ENCODE results near the gene TNIK. TPM values are rescaled to one million over a fixed set of nuclear protein-coding genes. Genes with fewer than 3 reads are reported as not detected.
"Not testable (repeated sequence)": the region's sequence is repeated elsewhere in the genome, so short reads cannot be mapped to it uniquely, and the experiment has no call there.

Gene TNIK
- total RNA-seq, 4 donors from 2014 or later, result 1.5 to 20.3 (median 7.7) TPM

DNA sequence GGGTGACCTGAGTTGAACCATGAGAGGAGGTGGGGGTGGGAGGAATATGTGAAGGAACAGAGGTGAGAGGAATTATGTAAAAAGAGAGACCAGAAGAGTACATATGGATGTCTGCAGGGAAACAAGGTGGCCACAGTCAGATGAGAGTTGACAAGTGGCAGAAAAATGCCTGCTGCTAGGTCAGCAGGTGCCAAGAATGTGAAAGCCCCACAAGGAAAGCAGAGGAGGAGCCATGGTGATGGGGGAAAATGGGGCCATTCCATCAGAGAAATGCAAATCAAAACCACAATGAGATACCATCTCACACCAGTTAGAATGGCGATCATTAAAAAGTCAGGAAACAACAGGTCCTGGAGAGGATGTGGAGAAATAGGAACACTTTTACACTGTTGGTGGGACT, 156.2 kb downstream of the TNIK start:
- not testable (repeated sequence) for H3K4me1 ChIP-seq

DNA sequence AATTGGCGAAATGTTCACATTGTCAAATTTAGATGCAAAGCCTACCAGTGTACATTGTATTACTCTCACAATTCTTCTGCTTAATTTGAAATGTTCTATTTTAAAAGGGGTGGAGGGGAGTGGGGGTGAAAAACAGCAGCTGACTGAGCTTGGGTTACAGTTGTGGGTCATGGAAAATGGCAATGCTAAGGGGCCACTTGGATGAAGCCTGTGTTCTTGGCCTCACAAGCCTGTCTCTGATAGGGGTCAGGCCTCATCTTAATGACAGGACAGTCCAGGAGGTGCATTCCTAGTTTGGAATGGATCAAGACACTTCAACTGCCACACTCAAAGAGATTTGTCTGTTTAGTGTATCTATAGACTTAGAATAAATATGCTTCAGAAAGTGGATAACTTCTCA, 158.2 kb downstream of the TNIK start:
- intact Hi-C loops (cut with DNase I; ENCODE audit: low total_unique reads), result no loop called here
- no peak overlapping the region for H3K27ac ChIP-seq
- TF ChIP-seq, protein P1, sequence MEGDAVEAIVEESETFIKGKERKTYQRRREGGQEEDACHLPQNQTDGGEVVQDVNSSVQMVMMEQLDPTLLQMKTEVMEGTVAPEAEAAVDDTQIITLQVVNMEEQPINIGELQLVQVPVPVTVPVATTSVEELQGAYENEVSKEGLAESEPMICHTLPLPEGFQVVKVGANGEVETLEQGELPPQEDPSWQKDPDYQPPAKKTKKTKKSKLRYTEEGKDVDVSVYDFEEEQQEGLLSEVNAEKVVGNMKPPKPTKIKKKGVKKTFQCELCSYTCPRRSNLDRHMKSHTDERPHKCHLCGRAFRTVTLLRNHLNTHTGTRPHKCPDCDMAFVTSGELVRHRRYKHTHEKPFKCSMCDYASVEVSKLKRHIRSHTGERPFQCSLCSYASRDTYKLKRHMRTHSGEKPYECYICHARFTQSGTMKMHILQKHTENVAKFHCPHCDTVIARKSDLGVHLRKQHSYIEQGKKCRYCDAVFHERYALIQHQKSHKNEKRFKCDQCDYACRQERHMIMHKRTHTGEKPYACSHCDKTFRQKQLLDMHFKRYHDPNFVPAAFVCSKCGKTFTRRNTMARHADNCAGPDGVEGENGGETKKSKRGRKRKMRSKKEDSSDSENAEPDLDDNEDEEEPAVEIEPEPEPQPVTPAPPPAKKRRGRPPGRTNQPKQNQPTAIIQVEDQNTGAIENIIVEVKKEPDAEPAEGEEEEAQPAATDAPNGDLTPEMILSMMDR (IDR thresholded peaks at IDR 0.05), result no peak
- TF ChIP-seq POLR2A (IDR thresholded peaks at IDR 0.05), result no peak
- no peaks in the 10 kb centered on the region for H3K36me3 ChIP-seq
- H3K4me3 ChIP-seq, result no peak overlapping the region
- no peaks in the 10 kb centered on the region for H3K27me3 ChIP-seq
- no peaks in the 10 kb centered on the region for H3K9me3 ChIP-seq
- no peaks in the 10 kb centered on the region for H3K4me1 ChIP-seq
- DNase-seq, result no peak

More for the DNA sequence above, 156.2 kb downstream of the TNIK start:
- intact Hi-C loops (cut with DNase I; ENCODE audit: low total_unique reads); DNase-seq; H3K4me3 ChIP-seq; H3K27ac ChIP-seq; H3K27me3 ChIP-seq; H3K36me3 ChIP-seq; H3K9me3 ChIP-seq: not testable (repeated sequence)

DNA sequence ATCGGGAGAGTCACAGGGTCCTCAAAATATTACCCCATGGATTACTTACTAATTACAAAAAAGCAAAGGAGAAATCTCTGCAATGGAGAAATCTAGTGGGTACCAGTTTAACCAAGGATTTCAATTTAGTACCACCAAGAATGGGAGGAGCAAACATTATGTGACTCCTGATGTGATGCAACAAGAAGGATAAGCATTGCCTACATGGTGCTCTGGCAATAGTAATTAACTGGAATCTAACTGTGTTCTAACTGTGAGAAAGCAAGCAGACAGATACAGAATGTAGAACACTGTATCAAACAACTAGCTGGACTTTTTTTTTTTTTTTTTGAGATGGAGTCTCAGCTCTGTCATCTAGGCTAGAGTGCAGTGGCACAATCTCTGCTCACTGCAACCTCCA, 159.2 kb downstream of the TNIK start:
- no peak for DNase-seq
- H3K9me3 ChIP-seq, result no peaks in the 10 kb centered on the region
- no peak overlapping the region for H3K4me3 ChIP-seq
- TF ChIP-seq, protein P1 (IDR thresholded peaks at IDR 0.05), result no peak
- TF ChIP-seq POLR2A (IDR thresholded peaks at IDR 0.05), result no peak
- intact Hi-C loops (cut with DNase I; ENCODE audit: low total_unique reads), result no loop called here
- H3K27me3 ChIP-seq, result no peaks in the 10 kb centered on the region
- H3K27ac ChIP-seq, result no peak overlapping the region
- H3K36me3 ChIP-seq, result no peaks in the 10 kb centered on the region
- H3K4me1 ChIP-seq, result peaks cover 0 to 1% of the 10 kb centered on the region in 2 donors

DNA sequence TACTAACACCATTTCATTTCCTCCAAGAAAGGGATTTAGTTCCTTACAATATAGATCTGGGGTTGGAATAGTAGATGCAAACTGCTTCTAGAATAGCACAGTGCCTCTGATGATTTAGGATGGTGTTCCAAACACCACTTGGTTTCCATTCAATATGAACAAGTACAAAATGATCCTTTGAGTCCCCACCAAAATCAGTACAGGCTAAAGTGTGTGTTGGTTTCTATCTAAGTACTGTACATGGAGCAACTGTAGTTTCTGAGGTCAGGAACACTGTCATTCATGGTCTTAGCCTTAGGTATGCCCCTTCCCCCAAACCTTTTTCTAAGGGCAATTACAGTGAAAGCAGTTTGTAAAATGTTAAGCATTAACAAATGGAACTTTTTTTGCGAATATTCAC, 162.3 kb downstream of the TNIK start:
- TF ChIP-seq, protein P1 (IDR thresholded peaks at IDR 0.05), result no peak
- TF ChIP-seq POLR2A (IDR thresholded peaks at IDR 0.05), result no peak
- DNase-seq, result no peak
- H3K36me3 ChIP-seq, result no peaks in the 10 kb centered on the region
- H3K9me3 ChIP-seq, result no peaks in the 10 kb centered on the region
- intact Hi-C loops (cut with DNase I; ENCODE audit: low total_unique reads), result no loop called here
- no peak overlapping the region for H3K27ac ChIP-seq
- no peak overlapping the region for H3K4me3 ChIP-seq
- H3K4me1 ChIP-seq, result peaks cover 0 to 6% of the 10 kb centered on the region in 2 donors
- H3K27me3 ChIP-seq, result no peaks in the 10 kb centered on the region

DNA sequence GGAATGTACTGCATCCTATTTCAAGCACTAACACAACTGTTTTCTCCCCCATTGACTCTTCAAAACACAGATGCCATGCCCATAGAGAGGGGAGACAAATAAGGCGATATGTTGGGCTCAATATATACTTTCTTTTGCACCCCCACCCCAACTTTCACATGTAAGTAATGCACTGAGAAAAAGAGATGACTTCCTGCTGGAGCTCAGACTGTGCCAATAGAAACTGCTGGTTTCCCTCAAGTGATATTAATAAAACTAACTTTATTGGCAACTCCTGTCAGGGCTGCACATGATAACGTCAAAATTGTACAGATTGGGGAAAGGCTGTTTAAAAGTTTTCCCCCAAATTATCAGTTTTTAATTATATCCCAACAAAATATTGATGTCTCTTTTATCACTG, 163.0 kb downstream of the TNIK start:
- intact Hi-C loops (cut with DNase I; ENCODE audit: low total_unique reads), result no loop called here

More for the DNA sequence above, 163.0 kb downstream of the TNIK start:
- Histone ChIP-seq H3K4me3 (no peak overlapping the region), H3K9me3 (no peaks in the 10 kb centered on the region), H3K36me3 (no peaks in the 10 kb centered on the region), H3K27me3 (no peaks in the 10 kb centered on the region), H3K4me1 (peaks cover 0 to 6% of the 10 kb centered on the region in 2 donors), H3K27ac (no peak overlapping the region)
- TF ChIP-seq POLR2A (IDR thresholded peaks at IDR 0.05), result no peak
- TF ChIP-seq, protein P1 (IDR thresholded peaks at IDR 0.05), result no peak
- DNase-seq, result no peak

All from uterus (tissue), 4 donors.